GM12878 (cell line): Measurements from ENCODE around the gene ANO1.

Experiments
- BACH1 ChIP-seq: fragments of 450-650 bp; IDR thresholded peaks from 2 replicates; pipeline ENCODE4 v1.6.1; 2017; ENCODE audit warnings: mild to moderate bottlenecking, borderline replicate concordance
- CHD2 ChIP-seq: IDR thresholded peaks from 2 replicates; pipeline ENCODE4 v1.6.1; 2011; ENCODE audit warnings: low read depth, low read length, improper control_type of control experiment, borderline replicate concordance
- POLR2AphosphoS5 ChIP-seq: IDR thresholded peaks from 2 replicates; pipeline ENCODE4 v1.6.1; 2011; ENCODE audit warnings: mild to moderate bottlenecking, low read length, inconsistent platforms
- RB1 ChIP-seq: fragments of 450-650 bp; formaldehyde crosslinking; IDR thresholded peaks from 2 replicates; pipeline ENCODE4 v1.6.1; 2017; ENCODE audit warnings: mild to moderate bottlenecking, borderline replicate concordance
- RCOR1 ChIP-seq: conservative IDR thresholded peaks from 2 replicates; pipeline ENCODE4 v1.6.1; 2012; ENCODE audit warnings: low read depth, low read length, improper control_type of control experiment
- TCF7 ChIP-seq: IDR thresholded peaks from 2 replicates; pipeline ENCODE4 v1.6.1; 2014; ENCODE audit warnings: antibody characterized with exemption, borderline replicate concordance
- YY1 ChIP-seq: IDR thresholded peaks from 2 replicates; pipeline ENCODE4 v1.6.1; 2011; ENCODE audit warnings: low read depth, mild to moderate bottlenecking, low read length
- ZNF24 ChIP-seq: fragments of 450-650 bp; IDR thresholded peaks from 2 replicates; pipeline ENCODE4 v1.6.1; 2017; ENCODE audit warnings: antibody characterized with exemption, mild to moderate bottlenecking
- TF ChIP-seq, protein P1 (sequence below), 3 experiments: IDR thresholded peaks in 2 of 3; conservative IDR thresholded peaks in 1 of 3; 2 replicates each; pipeline ENCODE4 v1.5.1; 2011; ENCODE audit warnings: low read depth in 3 of 3, low read length in 3 of 3, mild to moderate bottlenecking in 3 of 3, control low read depth in 2 of 3, moderate library complexity in 2 of 3, inconsistent platforms in 1 of 3, mixed read lengths in 1 of 3; ENCODE audit not compliant: control insufficient read depth in 2 of 3, insufficient read depth in 1 of 3; ENCODE audit errors: extremely low read depth in 1 of 3
- TF ChIP-seq, protein P2 (sequence below): IDR thresholded peaks from 2 replicates; pipeline ENCODE4 v1.6.1; 2012; ENCODE audit warnings: low read depth, low read length, improper control_type of control experiment
- TF ChIP-seq, protein P3 (sequence below): IDR thresholded peaks from 2 replicates; pipeline ENCODE4 v1.6.1; 2012; ENCODE audit warnings: low read depth, low read length, improper control_type of control experiment
- TF ChIP-seq, protein P4 (sequence below): IDR thresholded peaks from 2 replicates; pipeline ENCODE4 v1.6.1; 2012; ENCODE audit warnings: mild to moderate bottlenecking, low read depth, low read length

DNA sequence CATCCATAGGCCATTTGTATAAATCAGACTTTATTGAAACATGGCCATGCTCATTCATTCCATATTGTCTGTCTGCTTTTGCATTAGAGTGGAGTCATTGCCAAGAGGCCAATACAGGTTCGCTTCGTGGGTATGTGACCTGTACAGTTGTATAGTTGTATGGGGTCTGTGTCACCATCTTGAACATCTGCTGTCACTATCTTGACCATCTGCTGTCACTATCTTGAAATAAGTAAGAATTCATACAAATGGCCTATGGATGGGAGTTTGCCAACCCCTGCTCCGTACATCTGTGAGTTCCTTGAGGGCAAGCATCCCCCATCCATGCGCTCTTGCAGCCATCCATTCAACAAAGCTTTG is 44.4 kb upstream of the ANO1 start:
- TF ChIP-seq, protein P1, sequence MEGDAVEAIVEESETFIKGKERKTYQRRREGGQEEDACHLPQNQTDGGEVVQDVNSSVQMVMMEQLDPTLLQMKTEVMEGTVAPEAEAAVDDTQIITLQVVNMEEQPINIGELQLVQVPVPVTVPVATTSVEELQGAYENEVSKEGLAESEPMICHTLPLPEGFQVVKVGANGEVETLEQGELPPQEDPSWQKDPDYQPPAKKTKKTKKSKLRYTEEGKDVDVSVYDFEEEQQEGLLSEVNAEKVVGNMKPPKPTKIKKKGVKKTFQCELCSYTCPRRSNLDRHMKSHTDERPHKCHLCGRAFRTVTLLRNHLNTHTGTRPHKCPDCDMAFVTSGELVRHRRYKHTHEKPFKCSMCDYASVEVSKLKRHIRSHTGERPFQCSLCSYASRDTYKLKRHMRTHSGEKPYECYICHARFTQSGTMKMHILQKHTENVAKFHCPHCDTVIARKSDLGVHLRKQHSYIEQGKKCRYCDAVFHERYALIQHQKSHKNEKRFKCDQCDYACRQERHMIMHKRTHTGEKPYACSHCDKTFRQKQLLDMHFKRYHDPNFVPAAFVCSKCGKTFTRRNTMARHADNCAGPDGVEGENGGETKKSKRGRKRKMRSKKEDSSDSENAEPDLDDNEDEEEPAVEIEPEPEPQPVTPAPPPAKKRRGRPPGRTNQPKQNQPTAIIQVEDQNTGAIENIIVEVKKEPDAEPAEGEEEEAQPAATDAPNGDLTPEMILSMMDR (IDR thresholded peaks at IDR 0.05 in 2 of 3, conservative IDR thresholded peaks at IDR 0.05 in 1 of 3; ENCODE audit: control insufficient read depth in 2 of 3, extremely low read depth in 1 of 3, insufficient read depth in 1 of 3, low read depth in 3 of 3, low read length in 3 of 3): no peak
- TF ChIP-seq TCF7 (no peak), CHD2 (no peak), BACH1 (no peak), ZNF24 (no peak), RB1 (no peak), YY1 (no peak), RCOR1 (no peak), POLR2AphosphoS5 (no peak)
- TF ChIP-seq, protein P2, sequence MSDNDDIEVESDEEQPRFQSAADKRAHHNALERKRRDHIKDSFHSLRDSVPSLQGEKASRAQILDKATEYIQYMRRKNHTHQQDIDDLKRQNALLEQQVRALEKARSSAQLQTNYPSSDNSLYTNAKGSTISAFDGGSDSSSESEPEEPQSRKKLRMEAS: no peak
- TF ChIP-seq, protein P3, sequence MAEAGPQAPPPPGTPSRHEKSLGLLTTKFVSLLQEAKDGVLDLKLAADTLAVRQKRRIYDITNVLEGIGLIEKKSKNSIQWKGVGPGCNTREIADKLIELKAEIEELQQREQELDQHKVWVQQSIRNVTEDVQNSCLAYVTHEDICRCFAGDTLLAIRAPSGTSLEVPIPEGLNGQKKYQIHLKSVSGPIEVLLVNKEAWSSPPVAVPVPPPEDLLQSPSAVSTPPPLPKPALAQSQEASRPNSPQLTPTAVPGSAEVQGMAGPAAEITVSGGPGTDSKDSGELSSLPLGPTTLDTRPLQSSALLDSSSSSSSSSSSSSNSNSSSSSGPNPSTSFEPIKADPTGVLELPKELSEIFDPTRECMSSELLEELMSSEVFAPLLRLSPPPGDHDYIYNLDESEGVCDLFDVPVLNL: no peak
- TF ChIP-seq, protein P4, sequence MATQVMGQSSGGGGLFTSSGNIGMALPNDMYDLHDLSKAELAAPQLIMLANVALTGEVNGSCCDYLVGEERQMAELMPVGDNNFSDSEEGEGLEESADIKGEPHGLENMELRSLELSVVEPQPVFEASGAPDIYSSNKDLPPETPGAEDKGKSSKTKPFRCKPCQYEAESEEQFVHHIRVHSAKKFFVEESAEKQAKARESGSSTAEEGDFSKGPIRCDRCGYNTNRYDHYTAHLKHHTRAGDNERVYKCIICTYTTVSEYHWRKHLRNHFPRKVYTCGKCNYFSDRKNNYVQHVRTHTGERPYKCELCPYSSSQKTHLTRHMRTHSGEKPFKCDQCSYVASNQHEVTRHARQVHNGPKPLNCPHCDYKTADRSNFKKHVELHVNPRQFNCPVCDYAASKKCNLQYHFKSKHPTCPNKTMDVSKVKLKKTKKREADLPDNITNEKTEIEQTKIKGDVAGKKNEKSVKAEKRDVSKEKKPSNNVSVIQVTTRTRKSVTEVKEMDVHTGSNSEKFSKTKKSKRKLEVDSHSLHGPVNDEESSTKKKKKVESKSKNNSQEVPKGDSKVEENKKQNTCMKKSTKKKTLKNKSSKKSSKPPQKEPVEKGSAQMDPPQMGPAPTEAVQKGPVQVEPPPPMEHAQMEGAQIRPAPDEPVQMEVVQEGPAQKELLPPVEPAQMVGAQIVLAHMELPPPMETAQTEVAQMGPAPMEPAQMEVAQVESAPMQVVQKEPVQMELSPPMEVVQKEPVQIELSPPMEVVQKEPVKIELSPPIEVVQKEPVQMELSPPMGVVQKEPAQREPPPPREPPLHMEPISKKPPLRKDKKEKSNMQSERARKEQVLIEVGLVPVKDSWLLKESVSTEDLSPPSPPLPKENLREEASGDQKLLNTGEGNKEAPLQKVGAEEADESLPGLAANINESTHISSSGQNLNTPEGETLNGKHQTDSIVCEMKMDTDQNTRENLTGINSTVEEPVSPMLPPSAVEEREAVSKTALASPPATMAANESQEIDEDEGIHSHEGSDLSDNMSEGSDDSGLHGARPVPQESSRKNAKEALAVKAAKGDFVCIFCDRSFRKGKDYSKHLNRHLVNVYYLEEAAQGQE: no peak
